Adrenal gland (tissue), 12 donors: Measurements from ENCODE around the gene RAD21L1. TPM values are rescaled to one million over a fixed set of nuclear protein-coding genes. Genes with fewer than 3 reads are reported as not detected.

Source experiments
- DNase-seq, 7 donors: peaks; one replicate each; pipeline ENCODE4 v3.0.0-alpha.2; 2019 to 2020
- H3K27ac ChIP-seq, 5 donors: fragments of 200-600 bp; sonication (generic) in 4 of 5; 1 replicate in 3 of 5; 2 replicates in 2 of 5; pipeline versions ENCODE4 v1.5.1 to v1.8.0; 2016 to 2020; ENCODE audit warnings: mild to moderate bottlenecking in 1 of 5
- H3K27me3 ChIP-seq: fragments of 200-600 bp; 2 replicates; pipeline ENCODE4 v1.8.0; 2021
- H3K36me3 ChIP-seq, 2 donors: fragments of 200-600 bp; replicated peaks in 1 of 2; 1 replicate in 1 of 2; 2 replicates in 1 of 2; pipeline versions ENCODE4 v1.5.1 to v1.8.0; 2018 to 2022
- H3K4me1 ChIP-seq, 2 donors: fragments of 200-600 bp; replicated peaks in 1 of 2; 1 replicate in 1 of 2; 2 replicates in 1 of 2; pipeline versions ENCODE4 v1.5.1 to v1.8.0; 2018 to 2021
- H3K4me3 ChIP-seq, 4 donors: fragments of 200-600 bp; sonication (generic) in 3 of 4; one replicate each; pipeline ENCODE4 v1.5.1; 2016 to 2018
- H3K9me3 ChIP-seq, 3 donors: fragments of 200-600 bp; sonication (generic) in 1 of 3; replicated peaks in 1 of 3; 1 replicate in 2 of 3; 2 replicates in 1 of 3; pipeline versions ENCODE4 v1.5.1 to v1.8.0; 2016 to 2021
- CTCF ChIP-seq, 6 experiments: fragments of 450-650 bp in 4 of 6; fragments of 200-600 bp in 2 of 6; sonication (generic) in 1 of 6; IDR thresholded peaks; 1 replicate in 5 of 6; 2 replicates in 1 of 6; pipeline versions ENCODE4 v1.5.1 to v1.8.0; 2016 to 2021; ENCODE audit warnings: antibody characterized with exemption in 6 of 6, mild to moderate bottlenecking in 2 of 6, moderate library complexity in 1 of 6
- POLR2A ChIP-seq, 2 donors: fragments of 450-650 bp; IDR thresholded peaks; one replicate each; pipeline ENCODE4 v1.6.1; 2017; ENCODE audit warnings: antibody characterized with exemption in 2 of 2, mild to moderate bottlenecking in 2 of 2, moderate library complexity in 1 of 2
- WGBS, 4 donors: extraction: QIAGEN DNeasy Blood & Tissue Kit in 2 of 4; methylation state at CpG; one replicate each; pipeline versions ENCODE4 v1.1.5 to v1.1.7; 2013 to 2017; 5-methylcytosine and 5-hydroxymethylcytosine counted together
- intact Hi-C, 2 donors: fragments of 100-400 bp; cut with DNase I; formaldehyde crosslinking; loops; one replicate each; pipeline versions ENCODE4 v1.14.1 to v1.15.0; 2022 to 2023
- polyA plus RNA-seq, 3 donors: library from polyadenylated mRNA; stranded (reverse); fragments of 200-250 nt in 2 of 3; fragments of 350-450 nt in 1 of 3; fragmentation: Illumina TruSeq in 1 of 3; extraction: RNeasy Lipid Tissue Mini Kit (QIAGEN cat#74804) in 1 of 3; gene quantifications; one replicate each; pipeline ENCODE4 v1.2.3, GENCODE V29; 2013 to 2014
- total RNA-seq, 9 donors: library from RNA; depleted of rRNA in 4 of 9; stranded (reverse); fragments of >200 nt in 4 of 9; fragments of 120-200 nt in 1 of 9; fragmentation: NEBNext Ultra II Directional in 1 of 9; extraction: Animal tissue kit (Norgen Biotek cat#: 25700) in 1 of 9; gene quantifications; one replicate each; pipeline versions ENCODE4 v1.1.0 to v1.2.4, GENCODE V29; 2013 to 2023
- donor health status: healthy with polysubstance abuse.
- donor health status: Bipolar disorder and iron deficiency.
- donor health status: DM: yes; HTN: yes; CAD: no.
- donor health status: DM: no; HTN: no; CAD: no.
- donor health status: DM: no; HTN: no; CAD: no.
- donor health status: DM: yes; HTN: yes; CAD: no.

Gene RAD21L1
- total and polyA plus RNA-seq, 12 donors = 0.06 to 0.07 TPM; not detected in 10

- Histone ChIP-seq H3K4me1 (peaks cover 4 to 6% of the 10 kb centered on the region in 2 donors), H3K36me3 (no peaks in the 10 kb centered on the region), H3K9me3 (no peaks in the 10 kb centered on the region), H3K4me3 (peak overlapping the region in 1 of 4 donors; percentile 72), H3K27ac (no peak overlapping the region), H3K27me3 (peaks cover 3% of the 10 kb centered on the region)
- peak in 1 of 7 donors; percentile 22 for DNase-seq
- WGBS, 4 donors = 0 to 1% (median 1%) methylated on average over 6 to 54 of the region's 54 CpGs; no CpG with 5 or more reads in 1 of the 4 donors
- intact Hi-C loops = no loop called here
- TF ChIP-seq CTCF (IDR thresholded peaks at IDR 0.05) = no peak
- no peak for TF ChIP-seq POLR2A (IDR thresholded peaks at IDR 0.05)
Observed at GRCh38 chr20:1185316-1185741, 40.5 kb upstream of the RAD21L1 start.

DNA sequence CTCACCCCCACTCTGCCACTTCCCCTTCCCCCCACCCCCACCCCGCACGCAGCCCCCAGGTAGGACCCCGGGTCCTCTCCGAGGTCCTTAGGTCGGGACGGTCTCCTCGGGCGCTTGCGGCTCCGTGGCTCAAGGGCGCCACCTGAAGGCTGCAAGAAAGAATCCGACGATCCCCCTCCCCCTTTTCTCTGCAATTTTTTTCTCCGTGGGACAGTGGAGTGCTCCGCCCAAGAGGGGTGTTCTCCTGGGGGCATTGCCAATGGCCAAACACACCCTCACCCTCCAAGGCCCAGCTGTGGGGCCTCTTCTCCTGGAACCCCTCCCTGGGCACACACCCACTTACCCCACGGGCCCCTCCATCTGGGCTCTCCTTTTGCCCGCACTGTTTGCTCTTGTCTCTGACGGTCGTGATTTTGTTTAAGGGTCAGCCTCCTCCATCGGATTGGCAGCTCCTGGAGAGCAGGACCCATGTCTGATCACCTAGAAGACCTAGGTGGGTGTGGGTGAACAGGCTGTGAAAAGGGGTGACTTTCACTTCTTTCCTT lies 40.0 kb upstream of the RAD21L1 start:
- 10 to 27% (median 12%) methylated on average over 8 to 20 of the region's 20 CpGs for WGBS, 4 donors

DNA sequence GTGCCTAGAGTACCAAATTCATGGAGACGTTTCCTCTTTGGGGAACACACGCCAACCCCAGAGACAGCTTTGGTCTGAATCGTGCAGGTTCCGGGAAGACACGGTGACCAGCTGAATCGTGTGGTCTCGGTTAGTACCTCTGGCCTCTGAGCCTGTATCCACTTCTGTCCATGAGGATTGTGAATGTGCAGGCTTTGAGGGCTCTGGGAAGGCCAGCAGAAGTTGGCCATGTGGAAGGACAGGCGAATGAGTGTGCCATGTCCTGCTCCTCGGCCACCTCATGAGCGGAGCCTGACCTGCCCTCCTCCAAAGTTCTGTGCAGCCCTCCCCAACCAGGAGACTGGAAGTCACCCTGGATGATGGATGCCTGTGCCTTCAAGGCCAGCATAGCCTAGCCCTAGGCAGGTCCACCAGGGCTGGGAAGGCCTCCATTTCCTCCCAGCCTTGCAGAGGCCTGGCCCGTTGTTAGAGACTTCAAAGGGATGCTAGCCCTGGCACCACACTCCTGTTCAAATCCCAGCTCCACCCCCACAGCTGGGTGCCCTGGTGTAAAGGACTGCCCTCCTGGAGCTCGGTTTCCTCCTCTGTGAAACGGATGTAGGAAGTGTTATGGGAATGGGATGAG lies 39.4 kb upstream of the RAD21L1 start:
- 75 to 82% (median 79%) methylated on average over 10 to 13 of the region's 13 CpGs for WGBS, 4 donors
- TF ChIP-seq POLR2A (IDR thresholded peaks at IDR 0.05) (no peak), CTCF (IDR thresholded peaks at IDR 0.05) (no peak)
- no peak for DNase-seq
- no peak overlapping the region for H3K4me3 ChIP-seq
- H3K27me3 ChIP-seq = peaks cover 3% of the 10 kb centered on the region
- peaks cover 4 to 6% of the 10 kb centered on the region in 2 donors for H3K4me1 ChIP-seq
- H3K36me3 ChIP-seq = no peaks in the 10 kb centered on the region
- H3K9me3 ChIP-seq = no peaks in the 10 kb centered on the region
- no peak overlapping the region for H3K27ac ChIP-seq
- intact Hi-C loops = no loop called here

More for the DNA sequence above, 40.0 kb upstream of the RAD21L1 start:
- peak in 6 of 7 donors; percentile 33 to 56 (median 48) for DNase-seq
- H3K9me3 ChIP-seq = no peaks in the 10 kb centered on the region
- intact Hi-C loops = no loop called here
- H3K4me1 ChIP-seq = peaks cover 4 to 6% of the 10 kb centered on the region in 2 donors
- no peaks in the 10 kb centered on the region for H3K36me3 ChIP-seq
- peak overlapping the region in 1 of 4 donors; percentile 72 for H3K4me3 ChIP-seq
- TF ChIP-seq POLR2A (IDR thresholded peaks at IDR 0.05) = no peak
- TF ChIP-seq CTCF (IDR thresholded peaks at IDR 0.05) = peak in 5 of 6 experiments; percentile 33 to 55 (median 44)
- no peak overlapping the region for H3K27ac ChIP-seq
- H3K27me3 ChIP-seq = peaks cover 3% of the 10 kb centered on the region

- H3K4me1 ChIP-seq = peaks cover 4 to 6% of the 10 kb centered on the region in 2 donors
- peaks cover 3% of the 10 kb centered on the region for H3K27me3 ChIP-seq
- no peaks in the 10 kb centered on the region for H3K36me3 ChIP-seq
- no peak overlapping the region for H3K27ac ChIP-seq
- intact Hi-C loops = no loop called here
- WGBS, 4 donors = 68 to 78% (median 71%) methylated on average over 4 of the region's 4 CpGs
- H3K4me3 ChIP-seq = no peak overlapping the region
- no peak for TF ChIP-seq POLR2A (IDR thresholded peaks at IDR 0.05)
- TF ChIP-seq CTCF (IDR thresholded peaks at IDR 0.05) = no peak
- DNase-seq = no peak
- H3K9me3 ChIP-seq = no peaks in the 10 kb centered on the region
Observed at GRCh38 chr20:1187605-1188171, 38.2 kb upstream of the RAD21L1 start.
